Ishikawa (cell line): Measurements from ENCODE around the gene ANXA8L1.
A peak's percentile ranks its signal among the peaks of the same experiment; 100 is the strongest.
"Not testable (repeated sequence)": the region's sequence is repeated elsewhere in the genome, so short reads cannot be mapped to it uniquely, and the experiment has no call there.

ENCODE experiments used
- EGR1 ChIP-seq: IDR thresholded peaks from 2 replicates; pipeline ENCODE4 v1.6.1; 2012
- EP300 ChIP-seq: IDR thresholded peaks from 2 replicates; pipeline ENCODE4 v1.6.1; 2012; ENCODE audit warnings: borderline replicate concordance
- FOXM1 ChIP-seq: IDR thresholded peaks from 2 replicates; pipeline ENCODE4 v1.6.1; 2012; ENCODE audit warnings: low read depth, borderline replicate concordance
- NFIC ChIP-seq: IDR thresholded peaks from 2 replicates; pipeline ENCODE4 v1.6.1; 2012
- TAF1 ChIP-seq: IDR thresholded peaks from 2 replicates; pipeline ENCODE4 v1.6.1; 2012; ENCODE audit warnings: low read depth, mild to moderate bottlenecking
- TF ChIP-seq, protein P1 (sequence below): IDR thresholded peaks from 2 replicates; pipeline ENCODE4 v1.6.1; 2012; ENCODE audit warnings: low read depth, mild to moderate bottlenecking
- TF ChIP-seq, protein P2 (sequence below): IDR thresholded peaks from 2 replicates; pipeline ENCODE4 v1.6.1; 2012

DNA sequence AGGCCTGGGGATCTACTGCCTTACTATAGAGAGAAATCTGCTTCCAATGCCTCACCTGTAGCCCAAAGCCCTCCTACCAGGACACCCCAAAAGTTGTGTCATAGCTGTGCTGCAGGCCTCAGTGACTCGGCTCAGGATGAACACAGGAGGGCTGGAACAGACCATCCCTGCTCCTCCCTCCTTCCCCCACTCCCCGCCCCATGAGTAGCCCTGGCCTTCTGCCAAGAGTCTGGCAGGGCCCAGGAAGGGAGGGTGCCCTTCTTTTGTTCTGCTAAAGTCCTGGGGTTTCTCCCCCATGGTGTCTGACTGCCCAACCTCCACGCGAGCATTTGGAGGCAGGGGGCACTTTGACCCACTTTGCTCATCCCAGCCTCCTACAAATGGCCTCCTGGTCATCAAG lies 65.4 kb downstream of the ANXA8L1 start:
- not testable (repeated sequence) for TF ChIP-seq EP300, FOXM1, EGR1, TAF1
- TF ChIP-seq, protein P1, sequence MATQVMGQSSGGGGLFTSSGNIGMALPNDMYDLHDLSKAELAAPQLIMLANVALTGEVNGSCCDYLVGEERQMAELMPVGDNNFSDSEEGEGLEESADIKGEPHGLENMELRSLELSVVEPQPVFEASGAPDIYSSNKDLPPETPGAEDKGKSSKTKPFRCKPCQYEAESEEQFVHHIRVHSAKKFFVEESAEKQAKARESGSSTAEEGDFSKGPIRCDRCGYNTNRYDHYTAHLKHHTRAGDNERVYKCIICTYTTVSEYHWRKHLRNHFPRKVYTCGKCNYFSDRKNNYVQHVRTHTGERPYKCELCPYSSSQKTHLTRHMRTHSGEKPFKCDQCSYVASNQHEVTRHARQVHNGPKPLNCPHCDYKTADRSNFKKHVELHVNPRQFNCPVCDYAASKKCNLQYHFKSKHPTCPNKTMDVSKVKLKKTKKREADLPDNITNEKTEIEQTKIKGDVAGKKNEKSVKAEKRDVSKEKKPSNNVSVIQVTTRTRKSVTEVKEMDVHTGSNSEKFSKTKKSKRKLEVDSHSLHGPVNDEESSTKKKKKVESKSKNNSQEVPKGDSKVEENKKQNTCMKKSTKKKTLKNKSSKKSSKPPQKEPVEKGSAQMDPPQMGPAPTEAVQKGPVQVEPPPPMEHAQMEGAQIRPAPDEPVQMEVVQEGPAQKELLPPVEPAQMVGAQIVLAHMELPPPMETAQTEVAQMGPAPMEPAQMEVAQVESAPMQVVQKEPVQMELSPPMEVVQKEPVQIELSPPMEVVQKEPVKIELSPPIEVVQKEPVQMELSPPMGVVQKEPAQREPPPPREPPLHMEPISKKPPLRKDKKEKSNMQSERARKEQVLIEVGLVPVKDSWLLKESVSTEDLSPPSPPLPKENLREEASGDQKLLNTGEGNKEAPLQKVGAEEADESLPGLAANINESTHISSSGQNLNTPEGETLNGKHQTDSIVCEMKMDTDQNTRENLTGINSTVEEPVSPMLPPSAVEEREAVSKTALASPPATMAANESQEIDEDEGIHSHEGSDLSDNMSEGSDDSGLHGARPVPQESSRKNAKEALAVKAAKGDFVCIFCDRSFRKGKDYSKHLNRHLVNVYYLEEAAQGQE, result not testable (repeated sequence)
- TF ChIP-seq, protein P2, sequence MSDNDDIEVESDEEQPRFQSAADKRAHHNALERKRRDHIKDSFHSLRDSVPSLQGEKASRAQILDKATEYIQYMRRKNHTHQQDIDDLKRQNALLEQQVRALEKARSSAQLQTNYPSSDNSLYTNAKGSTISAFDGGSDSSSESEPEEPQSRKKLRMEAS, result not testable (repeated sequence)
- 0 out of 2 replicates have a peak, but pooled peaks have one; percentile 37 for TF ChIP-seq NFIC
